HG03521 (cell line): ENCODE data around the gene RNASE4.
"Not testable (repeated sequence)": the region's sequence is repeated elsewhere in the genome, so short reads cannot be mapped to it uniquely, and the experiment has no call there.

Experiments used
- ATAC-seq: cut with Tn5 transposase; IDR thresholded peaks from one replicate; pipeline ENCODE4 v1.9.1; 2021; ENCODE audit warnings: mild to moderate bottlenecking, moderate library complexity; ENCODE audit not compliant: unreplicated experiment

RNASE4 gene

GRCh38 chr14:20734430-20734806 lies 50.1 kb downstream of the RNASE4 start:
- ATAC-seq = no peak

- ATAC-seq = not testable (repeated sequence)
Measured at GRCh38 chr14:20738292-20738691, 53.9 kb downstream of the RNASE4 start.

DNA sequence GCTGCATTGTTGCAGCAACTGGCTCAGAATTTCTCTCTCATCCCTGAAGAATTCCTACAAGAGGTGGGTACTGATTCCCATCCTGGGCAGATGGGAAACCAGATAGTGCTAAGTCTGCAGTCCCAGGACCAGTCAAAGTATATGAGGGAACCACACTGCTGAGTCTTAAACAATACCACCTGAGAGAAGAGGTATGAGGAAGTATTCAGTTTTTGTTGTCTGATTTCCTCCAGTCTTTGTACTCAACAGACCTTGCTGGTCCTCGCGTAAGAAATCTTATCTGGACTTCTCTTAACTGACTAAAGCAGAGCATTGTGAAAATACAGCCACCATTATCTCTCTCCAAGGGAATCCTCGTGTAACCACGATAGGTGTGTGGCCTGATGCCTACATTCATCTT lies 57.8 kb downstream of the RNASE4 start:
- no peak for ATAC-seq

GRCh38 chr14:20743556-20743955 lies 59.2 kb downstream of the RNASE4 start:
- ATAC-seq = no peak

GRCh38 chr14:20745571-20746358 lies 61.4 kb downstream of the RNASE4 start, which contains the start of gene EDDM3A:
TSS of gene EDDM3A (plus strand) at chr14:20745887. CDS start at chr14:20747581, 1,694 bp downstream.
- ATAC-seq = no peak

GRCh38 chr14:20746566-20746965 lies 62.2 kb downstream of the RNASE4 start:
- no peak for ATAC-seq

GRCh38 chr14:20748439-20748838 lies 64.1 kb downstream of the RNASE4 start:
- ATAC-seq = no peak

DNA sequence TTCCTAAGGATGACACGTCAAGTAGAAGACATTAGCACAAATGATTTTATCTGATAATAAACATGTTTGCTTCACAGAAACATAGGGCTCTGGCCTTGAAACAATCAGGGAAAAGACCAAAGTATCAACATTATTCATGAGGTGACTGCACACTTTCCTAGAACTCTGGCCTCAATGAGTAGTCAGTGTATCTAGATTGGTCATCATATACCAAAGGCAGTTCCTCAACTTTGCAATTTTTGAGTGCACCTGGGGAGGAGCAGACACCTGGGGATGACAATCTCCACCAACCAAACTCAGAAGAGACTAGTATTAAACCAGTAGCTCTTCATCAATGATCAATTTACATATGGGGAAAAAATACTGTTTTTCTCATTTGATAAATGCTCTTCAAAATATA lies 65.8 kb downstream of the RNASE4 start:
- ATAC-seq = no peak
